ENCODE measurements around the gene REL.

REL gene

DNA sequence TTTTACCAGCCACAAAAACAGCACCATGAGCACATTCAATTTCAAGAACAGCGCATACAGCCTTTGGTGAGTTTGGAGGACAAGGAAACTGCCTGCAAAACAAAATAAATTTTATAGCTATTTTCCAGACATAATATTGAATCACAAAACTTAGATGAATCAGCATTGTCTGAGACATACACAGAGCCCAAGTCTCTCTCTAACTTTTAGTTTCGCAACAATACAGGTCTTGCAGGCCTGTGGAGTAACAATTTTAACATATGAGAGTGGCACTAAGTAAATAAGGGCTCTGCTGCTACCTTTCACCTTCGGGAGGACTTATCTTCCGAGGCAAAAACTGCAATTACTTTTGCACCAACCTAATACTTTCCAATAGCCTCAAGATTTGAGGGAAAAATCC, 80.1 kb downstream of the REL start:
- Histone ChIP-seq H3K27me3 (ENCODE audit: control insufficient read depth, insufficient read depth, low read length) (no peaks in the 10 kb centered on the region), H3K4me1 (ENCODE audit: control insufficient read depth, insufficient read depth, low read length) (no peaks in the 10 kb centered on the region), H3K36me3 (ENCODE audit: control insufficient read depth, insufficient read depth, low read length) (no peaks in the 10 kb centered on the region), H3K9ac (ENCODE audit: low read length) (no peak overlapping the region), H3K27ac (ENCODE audit: low read depth, low read length) (no peak overlapping the region), H3K4me3 (ENCODE audit: low read length) (no peak overlapping the region)

- H3K9ac ChIP-seq (ENCODE audit: low read length), result no peak overlapping the region
- no peaks in the 10 kb centered on the region for H3K27me3 ChIP-seq (ENCODE audit: control insufficient read depth, insufficient read depth, low read length)
- no peaks in the 10 kb centered on the region for H3K4me1 ChIP-seq (ENCODE audit: control insufficient read depth, insufficient read depth, low read length)
- H3K36me3 ChIP-seq (ENCODE audit: control insufficient read depth, insufficient read depth, low read length), result no peaks in the 10 kb centered on the region
- no peak overlapping the region for H3K4me3 ChIP-seq (ENCODE audit: low read length)
- H3K27ac ChIP-seq (ENCODE audit: low read depth, low read length), result no peak overlapping the region
These were observed 81.2 kb downstream of the REL start for GRCh38 chr2:60962528-60962927.

- Histone ChIP-seq H3K36me3 (ENCODE audit: control insufficient read depth, insufficient read depth, low read length) (no peaks in the 10 kb centered on the region), H3K4me3 (ENCODE audit: low read length) (no peak overlapping the region), H3K27me3 (ENCODE audit: control insufficient read depth, insufficient read depth, low read length) (no peaks in the 10 kb centered on the region), H3K27ac (ENCODE audit: low read depth, low read length) (no peak overlapping the region), H3K9ac (ENCODE audit: low read length) (no peak overlapping the region), H3K4me1 (ENCODE audit: control insufficient read depth, insufficient read depth, low read length) (no peaks in the 10 kb centered on the region)
These were observed 81.8 kb downstream of the REL start for GRCh38 chr2:60963190-60963589.

GRCh38 chr2:60964651-60965498, 83.5 kb downstream of the REL start:
- H3K4me1 ChIP-seq (ENCODE audit: control insufficient read depth, insufficient read depth, low read length), result no peaks in the 10 kb centered on the region
- no peak overlapping the region for H3K27ac ChIP-seq (ENCODE audit: low read depth, low read length)

GRCh38 chr2:60965499-60965785, 84.1 kb downstream of the REL start:
- H3K27ac ChIP-seq (ENCODE audit: low read depth, low read length), result no peak overlapping the region
- no peak overlapping the region for H3K9ac ChIP-seq (ENCODE audit: low read length)
- no peaks in the 10 kb centered on the region for H3K4me1 ChIP-seq (ENCODE audit: control insufficient read depth, insufficient read depth, low read length)
- H3K27me3 ChIP-seq (ENCODE audit: control insufficient read depth, insufficient read depth, low read length), result no peaks in the 10 kb centered on the region
- no peak overlapping the region for H3K4me3 ChIP-seq (ENCODE audit: low read length)
- no peaks in the 10 kb centered on the region for H3K36me3 ChIP-seq (ENCODE audit: control insufficient read depth, insufficient read depth, low read length)

More at GRCh38 chr2:60964651-60965498, 83.5 kb downstream of the REL start:
- no peaks in the 10 kb centered on the region for H3K36me3 ChIP-seq (ENCODE audit: control insufficient read depth, insufficient read depth, low read length)
- no peaks in the 10 kb centered on the region for H3K27me3 ChIP-seq (ENCODE audit: control insufficient read depth, insufficient read depth, low read length)
- H3K9ac ChIP-seq (ENCODE audit: low read length), result no peak overlapping the region
- no peak overlapping the region for H3K4me3 ChIP-seq (ENCODE audit: low read length)

GRCh38 chr2:60966507-60967405, 85.4 kb downstream of the REL start:
- Histone ChIP-seq H3K36me3 (ENCODE audit: control insufficient read depth, insufficient read depth, low read length) (no peaks in the 10 kb centered on the region), H3K27ac (ENCODE audit: low read depth, low read length) (no peak overlapping the region), H3K4me1 (ENCODE audit: control insufficient read depth, insufficient read depth, low read length) (no peaks in the 10 kb centered on the region)

GRCh38 chr2:60972889-60973656, 91.7 kb downstream of the REL start:
- H3K27me3 ChIP-seq (ENCODE audit: control insufficient read depth, insufficient read depth, low read length), result no peaks in the 10 kb centered on the region
- no peak overlapping the region for H3K27ac ChIP-seq (ENCODE audit: low read depth, low read length)
- no peak overlapping the region for H3K9ac ChIP-seq (ENCODE audit: low read length)
- H3K4me1 ChIP-seq (ENCODE audit: control insufficient read depth, insufficient read depth, low read length), result no peaks in the 10 kb centered on the region
- no peak overlapping the region for H3K4me3 ChIP-seq (ENCODE audit: low read length)
- H3K36me3 ChIP-seq (ENCODE audit: control insufficient read depth, insufficient read depth, low read length), result no peaks in the 10 kb centered on the region

More at GRCh38 chr2:60966507-60967405, 85.4 kb downstream of the REL start:
- Histone ChIP-seq H3K9ac (ENCODE audit: low read length) (no peak overlapping the region), H3K4me3 (ENCODE audit: low read length) (no peak overlapping the region), H3K27me3 (ENCODE audit: control insufficient read depth, insufficient read depth, low read length) (no peaks in the 10 kb centered on the region)

DNA sequence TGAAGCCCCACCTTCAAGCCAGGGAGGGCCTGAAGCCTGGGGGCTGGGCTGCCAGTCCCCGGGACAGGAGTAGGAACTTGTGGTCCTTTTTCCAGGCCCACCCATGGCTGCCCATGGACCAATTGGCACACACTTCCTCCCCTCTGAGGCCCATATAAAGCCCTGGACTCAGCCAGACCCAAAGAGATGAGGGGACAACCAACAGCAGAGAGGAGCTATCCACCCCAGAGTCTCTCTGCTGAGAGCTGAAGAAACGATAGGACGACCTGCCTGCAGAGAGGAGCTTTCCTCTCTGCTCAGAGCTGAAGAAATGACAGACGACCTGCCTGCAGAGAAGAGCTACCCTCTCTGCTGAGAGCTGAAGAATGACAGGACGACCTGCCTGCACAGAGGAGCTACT, 92.3 kb downstream of the REL start:
- H3K36me3 ChIP-seq (ENCODE audit: control insufficient read depth, insufficient read depth, low read length), result no peaks in the 10 kb centered on the region
- H3K9ac ChIP-seq (ENCODE audit: low read length), result no peak overlapping the region
- no peaks in the 10 kb centered on the region for H3K4me1 ChIP-seq (ENCODE audit: control insufficient read depth, insufficient read depth, low read length)
- H3K4me3 ChIP-seq (ENCODE audit: low read length), result no peak overlapping the region
- no peaks in the 10 kb centered on the region for H3K27me3 ChIP-seq (ENCODE audit: control insufficient read depth, insufficient read depth, low read length)
- H3K27ac ChIP-seq (ENCODE audit: low read depth, low read length), result no peak overlapping the region

- Histone ChIP-seq H3K36me3 (ENCODE audit: control insufficient read depth, insufficient read depth, low read length) (no peaks in the 10 kb centered on the region), H3K27me3 (ENCODE audit: control insufficient read depth, insufficient read depth, low read length) (no peaks in the 10 kb centered on the region), H3K4me1 (ENCODE audit: control insufficient read depth, insufficient read depth, low read length) (no peaks in the 10 kb centered on the region), H3K4me3 (ENCODE audit: low read length) (no peak overlapping the region), H3K9ac (ENCODE audit: low read length) (no peak overlapping the region), H3K27ac (ENCODE audit: low read depth, low read length) (no peak overlapping the region)
These were observed 93.3 kb downstream of the REL start for GRCh38 chr2:60974652-60975051.

Measured in rectal smooth muscle tissue (tissue), 1 donor.